ENCODE results near the gene USP20.
A peak's percentile ranks its signal among the peaks of the same experiment; 100 is the strongest.

Gene USP20

DNA sequence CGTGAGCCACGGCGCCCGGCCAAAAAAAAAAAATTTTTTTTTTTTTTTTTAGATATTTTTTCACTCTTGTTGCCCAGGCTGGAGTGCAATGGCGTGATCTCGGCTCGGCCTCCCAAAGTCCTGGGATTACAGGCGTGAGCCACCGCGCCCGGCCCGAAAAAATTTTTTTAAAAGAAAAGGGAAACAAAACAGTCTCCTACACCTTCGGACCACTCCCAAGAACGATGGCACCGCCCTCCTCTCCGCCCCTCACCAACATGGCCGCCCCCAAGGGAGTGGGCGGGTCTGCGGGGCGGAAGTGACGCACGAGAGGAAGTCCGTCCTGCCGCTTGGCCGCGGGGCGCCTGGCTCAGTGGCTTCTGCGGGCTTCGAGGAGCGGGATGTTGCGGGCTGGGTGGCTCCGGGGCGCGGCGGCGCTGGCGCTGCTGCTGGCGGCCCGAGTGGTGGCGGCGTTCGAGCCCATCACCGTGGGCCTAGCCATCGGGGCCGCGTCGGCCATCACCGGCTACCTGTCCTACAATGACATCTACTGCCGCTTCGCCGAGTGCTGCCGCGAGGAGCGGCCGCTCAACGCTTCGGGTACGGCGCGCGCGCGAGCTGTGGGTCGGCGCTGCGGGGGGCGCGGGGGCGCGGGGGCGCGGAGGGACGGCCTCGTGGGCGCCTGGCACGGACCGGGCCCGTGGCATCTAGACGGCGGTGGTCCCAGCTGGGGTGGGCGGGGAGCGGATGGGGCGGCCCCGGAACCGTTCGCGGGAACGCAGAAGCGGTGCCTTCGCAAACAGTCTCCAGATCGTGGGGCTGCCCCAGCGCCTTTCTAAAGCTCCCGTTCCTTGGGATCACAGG, 32.2 kb upstream of the USP20 start, which contains the start of gene TOR1B (continued):
- TF ChIP-seq PATZ1 (tag by site-specific recombination; IDR thresholded peaks at IDR 0.05) (no peak), ZNF112 (tag by site-specific recombination; IDR thresholded peaks at IDR 0.05) (no peak), EGR2 (tag by site-specific recombination; IDR thresholded peaks at IDR 0.05; ENCODE audit: low read depth) (peak; percentile 73), ZIC2 (tag by site-specific recombination; IDR thresholded peaks at IDR 0.05) (peak; percentile 30), BCL11A (tag by site-specific recombination; IDR thresholded peaks at IDR 0.05; ENCODE audit: low read depth) (no peak), ZFHX2 (tag by site-specific recombination; conservative IDR thresholded peaks at IDR 0.05) (peak; percentile 86), ZNF24 (tag by site-specific recombination; IDR thresholded peaks at IDR 0.05) (no peak), KLF16 (tag by site-specific recombination; IDR thresholded peaks at IDR 0.05) (peak; percentile 69), KLF9 (tag by site-specific recombination; IDR thresholded peaks at IDR 0.05; ENCODE audit: low read depth) (peak; percentile 94), ZSCAN5A (tag by site-specific recombination; IDR thresholded peaks at IDR 0.05) (0 out of 2 replicates have a peak, but pooled peaks have one; percentile 38), ZNF202 (tag by site-specific recombination; IDR thresholded peaks at IDR 0.05; ENCODE audit: borderline replicate concordance) (no peak), ZNF404 (tag by site-specific recombination; IDR thresholded peaks at IDR 0.05) (no peak), ZBTB1 (tag by site-specific recombination; IDR thresholded peaks at IDR 0.05) (peak; percentile 93; the same call in 1 of the 2 replicates), ZNF639 (tag by site-specific recombination; IDR thresholded peaks at IDR 0.05) (no peak), ZNF16 (tag by site-specific recombination; IDR thresholded peaks at IDR 0.05; ENCODE audit: low read depth) (no peak), ZNF48 (tag by site-specific recombination; IDR thresholded peaks at IDR 0.05) (no peak), OVOL3 (tag by site-specific recombination; IDR thresholded peaks at IDR 0.05) (no peak), ZNF174 (tag by site-specific recombination; IDR thresholded peaks at IDR 0.05) (no peak), ZNF37A (tag by site-specific recombination; IDR thresholded peaks at IDR 0.05) (no peak), ZNF121 (tag by site-specific recombination; IDR thresholded peaks at IDR 0.05) (no peak), ZBTB48 (tag by site-specific recombination; IDR thresholded peaks at IDR 0.05) (no peak), ZNF560 (tag by site-specific recombination; IDR thresholded peaks at IDR 0.05; ENCODE audit: borderline replicate concordance) (no peak), RBAK (tag by site-specific recombination; IDR thresholded peaks at IDR 0.05) (no peak)
- TF ChIP-seq, protein P1, sequence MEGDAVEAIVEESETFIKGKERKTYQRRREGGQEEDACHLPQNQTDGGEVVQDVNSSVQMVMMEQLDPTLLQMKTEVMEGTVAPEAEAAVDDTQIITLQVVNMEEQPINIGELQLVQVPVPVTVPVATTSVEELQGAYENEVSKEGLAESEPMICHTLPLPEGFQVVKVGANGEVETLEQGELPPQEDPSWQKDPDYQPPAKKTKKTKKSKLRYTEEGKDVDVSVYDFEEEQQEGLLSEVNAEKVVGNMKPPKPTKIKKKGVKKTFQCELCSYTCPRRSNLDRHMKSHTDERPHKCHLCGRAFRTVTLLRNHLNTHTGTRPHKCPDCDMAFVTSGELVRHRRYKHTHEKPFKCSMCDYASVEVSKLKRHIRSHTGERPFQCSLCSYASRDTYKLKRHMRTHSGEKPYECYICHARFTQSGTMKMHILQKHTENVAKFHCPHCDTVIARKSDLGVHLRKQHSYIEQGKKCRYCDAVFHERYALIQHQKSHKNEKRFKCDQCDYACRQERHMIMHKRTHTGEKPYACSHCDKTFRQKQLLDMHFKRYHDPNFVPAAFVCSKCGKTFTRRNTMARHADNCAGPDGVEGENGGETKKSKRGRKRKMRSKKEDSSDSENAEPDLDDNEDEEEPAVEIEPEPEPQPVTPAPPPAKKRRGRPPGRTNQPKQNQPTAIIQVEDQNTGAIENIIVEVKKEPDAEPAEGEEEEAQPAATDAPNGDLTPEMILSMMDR (tag by site-specific recombination; IDR thresholded peaks at IDR 0.05), result peak; percentile 40; the same call in 1 of the 2 replicates
- TF ChIP-seq, protein P2, sequence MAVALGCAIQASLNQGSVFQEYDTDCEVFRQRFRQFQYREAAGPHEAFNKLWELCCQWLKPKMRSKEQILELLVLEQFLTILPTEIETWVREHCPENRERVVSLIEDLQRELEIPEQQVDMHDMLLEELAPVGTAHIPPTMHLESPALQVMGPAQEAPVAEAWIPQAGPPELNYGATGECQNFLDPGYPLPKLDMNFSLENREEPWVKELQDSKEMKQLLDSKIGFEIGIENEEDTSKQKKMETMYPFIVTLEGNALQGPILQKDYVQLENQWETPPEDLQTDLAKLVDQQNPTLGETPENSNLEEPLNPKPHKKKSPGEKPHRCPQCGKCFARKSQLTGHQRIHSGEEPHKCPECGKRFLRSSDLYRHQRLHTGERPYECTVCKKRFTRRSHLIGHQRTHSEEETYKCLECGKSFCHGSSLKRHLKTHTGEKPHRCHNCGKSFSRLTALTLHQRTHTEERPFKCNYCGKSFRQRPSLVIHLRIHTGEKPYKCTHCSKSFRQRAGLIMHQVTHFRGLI (tag by site-specific recombination; IDR thresholded peaks at IDR 0.05), result peak; percentile 42
- TF ChIP-seq, protein P3, sequence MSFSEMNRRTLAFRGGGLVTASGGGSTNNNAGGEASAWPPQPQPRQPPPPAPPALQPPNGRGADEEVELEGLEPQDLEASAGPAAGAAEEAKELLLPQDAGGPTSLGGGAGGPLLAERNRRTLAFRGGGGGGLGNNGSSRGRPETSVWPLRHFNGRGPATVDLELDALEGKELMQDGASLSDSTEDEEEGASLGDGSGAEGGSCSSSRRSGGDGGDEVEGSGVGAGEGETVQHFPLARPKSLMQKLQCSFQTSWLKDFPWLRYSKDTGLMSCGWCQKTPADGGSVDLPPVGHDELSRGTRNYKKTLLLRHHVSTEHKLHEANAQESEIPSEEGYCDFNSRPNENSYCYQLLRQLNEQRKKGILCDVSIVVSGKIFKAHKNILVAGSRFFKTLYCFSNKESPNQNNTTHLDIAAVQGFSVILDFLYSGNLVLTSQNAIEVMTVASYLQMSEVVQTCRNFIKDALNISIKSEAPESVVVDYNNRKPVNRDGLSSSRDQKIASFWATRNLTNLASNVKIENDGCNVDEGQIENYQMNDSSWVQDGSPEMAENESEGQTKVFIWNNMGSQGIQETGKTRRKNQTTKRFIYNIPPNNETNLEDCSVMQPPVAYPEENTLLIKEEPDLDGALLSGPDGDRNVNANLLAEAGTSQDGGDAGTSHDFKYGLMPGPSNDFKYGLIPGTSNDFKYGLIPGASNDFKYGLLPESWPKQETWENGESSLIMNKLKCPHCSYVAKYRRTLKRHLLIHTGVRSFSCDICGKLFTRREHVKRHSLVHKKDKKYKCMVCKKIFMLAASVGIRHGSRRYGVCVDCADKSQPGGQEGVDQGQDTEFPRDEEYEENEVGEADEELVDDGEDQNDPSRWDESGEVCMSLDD (tag by site-specific recombination; IDR thresholded peaks at IDR 0.05), result no peak
- TF ChIP-seq, protein P4, sequence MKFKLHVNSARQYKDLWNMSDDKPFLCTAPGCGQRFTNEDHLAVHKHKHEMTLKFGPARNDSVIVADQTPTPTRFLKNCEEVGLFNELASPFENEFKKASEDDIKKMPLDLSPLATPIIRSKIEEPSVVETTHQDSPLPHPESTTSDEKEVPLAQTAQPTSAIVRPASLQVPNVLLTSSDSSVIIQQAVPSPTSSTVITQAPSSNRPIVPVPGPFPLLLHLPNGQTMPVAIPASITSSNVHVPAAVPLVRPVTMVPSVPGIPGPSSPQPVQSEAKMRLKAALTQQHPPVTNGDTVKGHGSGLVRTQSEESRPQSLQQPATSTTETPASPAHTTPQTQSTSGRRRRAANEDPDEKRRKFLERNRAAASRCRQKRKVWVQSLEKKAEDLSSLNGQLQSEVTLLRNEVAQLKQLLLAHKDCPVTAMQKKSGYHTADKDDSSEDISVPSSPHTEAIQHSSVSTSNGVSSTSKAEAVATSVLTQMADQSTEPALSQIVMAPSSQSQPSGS (tag by site-specific recombination; IDR thresholded peaks at IDR 0.05; ENCODE audit: low read depth), result no peak

All from HEK293 (cell line).